Panc1 (cell line): ENCODE data around the gene SDK2. TPM values are rescaled to one million over a fixed set of nuclear protein-coding genes. Genes with fewer than 3 reads are reported as not detected.
A peak's percentile ranks its signal among the peaks of the same experiment; 100 is the strongest.
"Not testable (repeated sequence)": the region's sequence is repeated elsewhere in the genome, so short reads cannot be mapped to it uniquely, and the experiment has no call there.

Experiments
- ATAC-seq: fragments of 200-7000 bp; cut with Tn5 transposase; 2 replicates; pipeline ENCODE4 v1.9.1; 2020; ENCODE audit warnings: mild to moderate bottlenecking, moderate library complexity
- BruUV-seq: library from RNA; stranded (reverse); fragments of 400-500 nt; replicated peaks from 2 replicates; lab custom pipeline; 2021; lab: Mats Ljungman, UMichigan
- CTCF ChIA-PET: fragments of 300-600 bp; sonication (Branson Sonifier 250); formaldehyde crosslinking; loops from one replicate; lab custom pipeline; 2022; ENCODE audit warnings: antibody characterized with exemption; lab: Charles Lee
- POLR2A ChIA-PET: fragments of 300-600 bp; sonication (Branson Sonifier 250); formaldehyde crosslinking; loops from one replicate; lab custom pipeline; 2022; ENCODE audit warnings: antibody characterized with exemption; lab: Charles Lee
- DNase-seq: peaks from one replicate; pipeline ENCODE4 v3.0.0-alpha.2; 2010; ENCODE audit warnings: low read depth, low spot score
- H3K27ac ChIP-seq: 2 replicates; pipeline ENCODE4 v1.5.1; 2011; ENCODE audit warnings: mild to moderate bottlenecking, low read length, inconsistent platforms
- H3K27me3 ChIP-seq: fragments of 200-500 bp; sonication (Bioruptor generic); 2 replicates; pipeline ENCODE4 v1.6.0; 2014; ENCODE audit warnings: low read length, inconsistent platforms; ENCODE audit not compliant: control insufficient read depth, insufficient read depth
- H3K36me3 ChIP-seq: fragments of 200-500 bp; sonication (Bioruptor generic); 2 replicates; pipeline ENCODE4 v1.5.1; 2014; ENCODE audit warnings: inconsistent platforms, mild to moderate bottlenecking, low read length, moderate library complexity; ENCODE audit not compliant: control insufficient read depth, insufficient read depth
- H3K4me1 ChIP-seq: 2 replicates; pipeline ENCODE4 v1.5.1; 2011; ENCODE audit warnings: inconsistent platforms, mild to moderate bottlenecking, low read length, moderate library complexity; ENCODE audit not compliant: control insufficient read depth, insufficient read depth
- H3K4me3 ChIP-seq, 2 experiments: 2 replicates each; pipeline ENCODE4 v1.5.1; 2011 to 2012; ENCODE audit warnings: low read depth in 2 of 2, low read length in 2 of 2, mild to moderate bottlenecking in 2 of 2, inconsistent platforms in 1 of 2, moderate library complexity in 1 of 2
- H3K9me3 ChIP-seq: fragments of 200-500 bp; sonication (Bioruptor generic); 2 replicates; pipeline ENCODE4 v1.5.1; 2014; ENCODE audit warnings: low read depth, mild to moderate bottlenecking, inconsistent platforms, low read length, moderate library complexity; ENCODE audit not compliant: control insufficient read depth, insufficient read depth
- POLR2AphosphoS5 ChIP-seq: IDR thresholded peaks from 2 replicates; pipeline ENCODE4 v1.6.1; 2012; ENCODE audit warnings: mild to moderate bottlenecking, low read depth, low read length, moderate library complexity
- REST ChIP-seq, 2 experiments: IDR thresholded peaks; 2 replicates each; pipeline ENCODE4 v1.6.1; 2011 to 2012; ENCODE audit warnings: low read depth in 2 of 2, control low read depth in 1 of 2, low read length in 1 of 2, mild to moderate bottlenecking in 1 of 2, moderate library complexity in 1 of 2; ENCODE audit not compliant: insufficient read depth in 1 of 2
- SIN3A ChIP-seq: IDR thresholded peaks from 2 replicates; pipeline ENCODE4 v1.6.1; 2012; ENCODE audit warnings: low read depth, mild to moderate bottlenecking, low read length, moderate library complexity, borderline replicate concordance; ENCODE audit not compliant: insufficient read depth
- TCF7L2 ChIP-seq: IDR thresholded peaks from 2 replicates; pipeline ENCODE4 v1.6.1; 2011; ENCODE audit warnings: mild to moderate bottlenecking, low read depth, low read length, inconsistent platforms
- in situ Hi-C: cut with HindIII; loops from 2 replicates; pipeline ENCODE4 v1.10.0; 2016; ENCODE audit warnings: low sequenced_read_pairs, low pct_unique_long_range_greater_than_20kb
- intact Hi-C: fragments of 100-400 bp; cut with micrococcal nuclease; formaldehyde crosslinking; loops from one replicate; pipeline ENCODE4 v1.10.0; 2022; ENCODE audit not compliant: unreplicated experiment
- total RNA-seq: library from RNA; stranded (reverse); gene quantifications from one replicate; pipeline ENCODE4 v1.2.1, GENCODE V29; 2021; ENCODE audit not compliant: unreplicated experiment
- TF ChIP-seq, protein P1 (sequence below): fragments of 450-650 bp; IDR thresholded peaks from 2 replicates; pipeline ENCODE4 v1.5.1; 2017; ENCODE audit warnings: mild to moderate bottlenecking

SDK2 gene
- total RNA-seq, 1 experiment from 2014 or later, result 0.41 TPM

- H3K4me1 ChIP-seq, H3K27me3 ChIP-seq, BruUV-seq, H3K9me3 ChIP-seq, H3K36me3 ChIP-seq, in situ Hi-C loops, H3K27ac ChIP-seq, H3K4me3 ChIP-seq: not testable (repeated sequence)
- TF ChIP-seq, protein P1, sequence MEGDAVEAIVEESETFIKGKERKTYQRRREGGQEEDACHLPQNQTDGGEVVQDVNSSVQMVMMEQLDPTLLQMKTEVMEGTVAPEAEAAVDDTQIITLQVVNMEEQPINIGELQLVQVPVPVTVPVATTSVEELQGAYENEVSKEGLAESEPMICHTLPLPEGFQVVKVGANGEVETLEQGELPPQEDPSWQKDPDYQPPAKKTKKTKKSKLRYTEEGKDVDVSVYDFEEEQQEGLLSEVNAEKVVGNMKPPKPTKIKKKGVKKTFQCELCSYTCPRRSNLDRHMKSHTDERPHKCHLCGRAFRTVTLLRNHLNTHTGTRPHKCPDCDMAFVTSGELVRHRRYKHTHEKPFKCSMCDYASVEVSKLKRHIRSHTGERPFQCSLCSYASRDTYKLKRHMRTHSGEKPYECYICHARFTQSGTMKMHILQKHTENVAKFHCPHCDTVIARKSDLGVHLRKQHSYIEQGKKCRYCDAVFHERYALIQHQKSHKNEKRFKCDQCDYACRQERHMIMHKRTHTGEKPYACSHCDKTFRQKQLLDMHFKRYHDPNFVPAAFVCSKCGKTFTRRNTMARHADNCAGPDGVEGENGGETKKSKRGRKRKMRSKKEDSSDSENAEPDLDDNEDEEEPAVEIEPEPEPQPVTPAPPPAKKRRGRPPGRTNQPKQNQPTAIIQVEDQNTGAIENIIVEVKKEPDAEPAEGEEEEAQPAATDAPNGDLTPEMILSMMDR, result peak; percentile 89; the same call in 1 of the 2 replicates
- ChIA-PET CTCF (interaction anchor here (0.5 to 2.4 kb wide), 13 partner anchors 14 to 844 kb away, joined by 3 to 34 read pairs (median 4); partner anchors contain the start of gene CDC42EP4), POLR2A (interaction anchor here (0.6 to 1.5 kb wide), 2 partner anchors 59 to 114 kb away, joined by 3 to 12 read pairs; no protein-coding TSS in a partner anchor)
- peak; percentile 17 for DNase-seq
- peak; percentile 93 for ATAC-seq
- intact Hi-C loops, result loop anchor here (1.0 to 5.0 kb wide), 2 partner anchors 63 to 115 kb away; no protein-coding TSS in a partner anchor
Measured at GRCh38 chr17:73369817-73370490, 274.3 kb downstream of the SDK2 start.

GRCh38 chr17:73369111-73369521 is 275.1 kb downstream of the SDK2 start:
- in situ Hi-C loops, result no loop called here
- TF ChIP-seq REST (IDR thresholded peaks at IDR 0.05; ENCODE audit: insufficient read depth in 1 of 2, low read depth in 2 of 2, low read length in 1 of 2), result no peak
- no peak for TF ChIP-seq TCF7L2
- TF ChIP-seq, protein P1, result no peak
- TF ChIP-seq SIN3A, result no peak
- TF ChIP-seq POLR2AphosphoS5, result no peak
- no TSS peak for BruUV-seq
- no peaks in the 10 kb centered on the region; the same call in 1 of the 2 replicates for H3K4me1 ChIP-seq
- intact Hi-C loops, result loop anchor here (5.0 kb wide), 1 partner anchor 62 kb away; no protein-coding TSS in a partner anchor
- no peak overlapping the region for H3K4me3 ChIP-seq
- H3K9me3 ChIP-seq, result no peaks in the 10 kb centered on the region
- no peaks in the 10 kb centered on the region for H3K36me3 ChIP-seq
- H3K27ac ChIP-seq, result no peak overlapping the region
- no peak for DNase-seq
- POLR2A ChIA-PET, result interaction anchor here (1.5 kb wide), 1 partner anchor 58 kb away, joined by 3 read pairs; no protein-coding TSS in a partner anchor
- peak; percentile 19 for ATAC-seq
- H3K27me3 ChIP-seq, result peaks cover 3% of the 10 kb centered on the region; the same call in 1 of the 2 replicates
- CTCF ChIA-PET, result interaction anchor here (1.7 to 2.4 kb wide), 3 partner anchors 59 to 114 kb away, joined by 7 to 34 read pairs (median 26); partner anchors contain the start of gene CDC42EP4
